AG20443 (cell line): Measurements from ENCODE around the gene ENTPD2.

Experiments used
- DNase-seq: peaks from one replicate; pipeline ENCODE4 v3.0.0; 2012; ENCODE audit warnings: low spot score, mixed read lengths

ENTPD2 gene

DNA sequence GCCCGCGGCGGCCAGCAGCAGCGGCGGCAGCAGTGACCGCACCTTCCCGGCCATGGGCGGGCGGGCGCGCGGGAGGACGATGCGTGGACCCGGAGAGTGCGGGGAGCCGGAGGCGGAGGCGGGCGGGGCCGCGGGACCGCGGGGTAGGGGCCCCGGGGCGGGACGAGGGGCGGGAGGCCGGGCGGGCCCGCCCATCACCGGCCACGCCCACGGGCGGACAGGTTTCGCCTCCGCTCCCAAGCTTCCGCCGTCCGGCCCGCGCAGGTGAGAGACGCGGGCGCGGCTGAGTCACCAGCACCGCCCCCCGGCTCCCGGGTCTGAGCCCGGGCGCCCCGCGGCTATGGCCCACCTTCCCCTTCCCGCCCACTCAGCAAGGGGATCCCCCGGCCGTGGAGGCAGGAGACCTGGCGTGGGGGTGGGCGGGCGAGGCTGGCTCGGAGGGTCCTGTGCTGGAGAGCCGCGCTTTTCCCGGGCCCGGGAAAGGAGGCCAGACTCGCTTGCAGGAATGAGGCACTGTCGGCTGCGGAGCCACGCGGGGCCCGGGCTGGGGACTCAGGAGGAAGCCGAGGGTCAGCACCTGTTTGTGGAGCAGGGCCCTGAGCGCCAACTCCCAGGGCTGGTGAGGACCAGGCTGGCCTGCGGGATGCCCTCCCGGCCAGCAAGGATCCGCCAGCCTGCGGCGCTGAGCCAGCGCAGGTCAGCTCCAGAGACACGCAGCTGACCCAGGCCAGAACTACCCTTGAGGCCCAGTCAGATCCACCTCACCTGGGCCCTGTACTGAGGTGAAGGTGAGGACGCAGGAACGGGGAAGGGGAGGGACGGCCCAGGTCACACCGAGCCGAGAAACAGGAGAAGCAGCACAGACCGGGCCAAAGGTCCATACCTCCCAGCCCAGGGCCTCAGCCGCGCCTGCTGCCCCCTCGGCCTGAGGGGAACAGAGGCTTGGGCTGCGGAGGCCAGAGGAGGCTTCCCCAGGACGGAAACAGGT, at the start of gene ENTPD2:
Gene ENTPD2, minus strand, starts transcription at position 118 of the 988 bp plus-strand sequence. Its CDS starts 64 bp downstream, at position 54.
- no peak for DNase-seq

- no peak for DNase-seq
These were observed 49.5 kb upstream of the ENTPD2 start for GRCh38 chr9:137103206-137103999.

DNA sequence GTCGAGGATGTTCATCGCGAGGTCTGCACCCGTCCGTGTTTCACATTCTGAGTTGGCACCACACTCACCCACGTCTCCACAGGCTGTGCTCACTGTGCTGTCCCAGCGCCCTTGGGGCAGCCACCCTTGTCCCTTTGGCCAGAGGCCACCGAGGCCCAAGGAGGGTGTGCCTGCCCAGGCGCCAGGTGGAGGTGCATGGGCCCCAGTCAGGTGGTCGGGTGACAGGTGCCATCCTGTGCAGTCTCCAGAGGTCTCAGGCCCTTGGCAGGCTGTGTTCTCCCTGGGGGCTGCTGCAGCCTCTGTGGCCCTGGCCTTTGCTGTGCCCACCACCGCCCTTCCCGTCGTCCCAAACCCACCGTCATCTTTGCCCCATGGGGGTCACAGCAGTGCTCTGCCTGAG, 45.4 kb upstream of the ENTPD2 start:
- no peak for DNase-seq

DNA sequence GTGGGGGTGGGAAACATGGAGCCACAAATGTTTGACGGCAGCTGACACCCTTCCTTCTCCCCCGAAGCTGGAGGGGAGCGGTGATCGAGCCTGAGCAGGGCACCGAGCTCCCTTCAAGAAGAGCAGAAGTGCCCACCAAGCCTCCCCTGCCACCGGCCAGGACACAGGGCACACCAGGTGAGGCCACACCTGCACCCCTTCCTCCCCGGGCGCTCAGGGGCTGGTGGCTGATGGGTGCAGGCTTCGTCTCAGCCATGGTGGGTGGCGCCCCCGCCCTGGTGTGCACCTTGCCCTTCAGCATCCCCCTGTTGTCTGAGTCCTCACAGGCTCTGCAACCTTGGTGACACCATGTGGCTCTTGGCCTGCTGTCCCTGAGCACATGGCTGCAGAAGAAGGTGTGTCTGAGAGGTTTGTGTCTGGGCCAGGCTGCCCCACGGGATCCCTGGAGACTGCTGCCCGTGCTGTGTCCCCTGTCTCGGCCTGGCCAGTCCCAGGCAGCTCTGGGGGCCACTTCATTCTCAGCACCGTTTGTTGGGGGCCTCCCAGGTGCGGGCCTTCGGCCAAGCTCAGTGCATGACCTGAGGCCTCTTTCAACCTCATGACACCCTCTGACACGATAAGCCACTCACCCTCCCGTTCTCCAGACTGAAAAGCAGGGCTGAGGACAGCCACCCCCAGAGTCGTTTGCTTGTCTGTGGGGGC, 44.1 kb upstream of the ENTPD2 start:
- DNase-seq = no peak

DNA sequence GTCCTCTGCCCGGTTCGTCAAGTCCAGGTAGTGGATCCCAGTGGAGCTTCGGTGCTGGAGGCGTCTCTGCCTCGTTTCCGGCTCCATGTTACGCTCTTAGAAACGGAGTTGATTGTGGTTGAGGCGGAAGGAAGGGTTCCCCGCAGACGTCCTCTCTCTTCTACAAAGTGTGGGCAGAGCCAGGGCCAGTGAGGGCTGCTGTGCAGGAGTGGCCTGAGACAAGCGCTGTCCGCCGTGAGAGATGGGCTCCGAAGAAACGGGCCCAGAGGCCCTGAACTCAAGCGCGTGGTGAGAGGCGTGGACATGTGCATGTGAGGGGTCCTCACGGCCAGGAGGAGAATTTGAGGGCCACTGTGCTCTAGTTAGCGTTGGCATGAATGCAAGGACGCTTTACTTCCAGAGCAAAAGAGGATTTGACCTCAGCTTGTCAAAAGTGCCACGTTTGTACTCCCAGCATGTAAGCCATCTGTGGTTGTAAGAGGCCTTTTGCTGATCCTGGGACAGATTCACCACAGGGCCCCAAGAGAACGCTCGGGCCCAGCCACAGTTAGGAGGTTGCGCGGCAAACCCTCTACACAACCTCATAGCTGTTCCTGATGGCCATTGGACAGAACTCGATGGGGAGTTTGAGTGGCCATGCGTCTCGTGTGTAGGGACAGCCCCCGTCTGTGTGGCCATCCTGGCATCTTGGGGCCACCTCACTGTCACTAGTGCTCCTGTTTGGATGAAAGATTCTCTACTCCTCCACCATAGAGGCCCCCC, 43.1 kb upstream of the ENTPD2 start:
- no peak for DNase-seq

DNA sequence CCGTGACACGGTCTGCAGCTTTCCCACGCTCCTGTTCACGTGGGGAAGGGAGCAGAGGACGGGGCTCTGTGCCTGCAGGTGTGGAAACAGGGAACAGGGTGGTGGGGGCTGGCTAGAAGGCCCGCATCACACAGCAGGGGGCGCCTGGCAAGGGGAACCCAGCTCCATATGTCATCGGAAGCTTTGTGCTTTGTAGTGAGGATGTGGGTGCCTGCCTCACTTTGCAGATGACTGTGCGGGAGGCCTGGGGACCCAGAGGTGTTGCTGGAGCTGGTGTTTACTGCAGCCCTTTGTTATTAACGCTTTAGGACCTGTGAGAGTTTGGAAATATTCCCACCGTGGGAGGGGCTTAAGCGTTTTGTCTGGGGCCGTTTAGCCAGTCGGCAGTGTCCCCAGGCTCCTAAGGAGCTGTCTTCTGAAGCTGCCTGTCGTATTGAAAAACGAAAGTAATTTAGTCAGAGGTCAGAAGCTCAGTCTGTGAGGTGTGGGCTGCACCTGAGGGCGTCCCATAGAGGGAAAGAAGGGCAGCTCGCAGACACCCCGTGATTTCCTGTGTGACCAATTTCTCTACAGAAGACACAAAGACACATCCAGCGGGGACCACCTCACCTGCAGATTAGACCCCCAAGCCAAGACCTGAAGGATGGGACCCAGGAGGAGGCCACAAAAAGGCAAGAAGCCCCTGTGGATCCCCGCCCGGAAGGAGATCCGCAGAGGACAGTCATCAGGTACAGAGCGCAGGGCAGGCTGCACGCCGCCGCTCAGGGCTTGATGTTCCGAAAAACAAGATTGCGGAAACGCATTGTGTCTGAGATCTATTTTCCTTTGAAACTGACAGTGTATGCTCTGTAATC, 42.0 kb upstream of the ENTPD2 start:
- DNase-seq = no peak

DNA sequence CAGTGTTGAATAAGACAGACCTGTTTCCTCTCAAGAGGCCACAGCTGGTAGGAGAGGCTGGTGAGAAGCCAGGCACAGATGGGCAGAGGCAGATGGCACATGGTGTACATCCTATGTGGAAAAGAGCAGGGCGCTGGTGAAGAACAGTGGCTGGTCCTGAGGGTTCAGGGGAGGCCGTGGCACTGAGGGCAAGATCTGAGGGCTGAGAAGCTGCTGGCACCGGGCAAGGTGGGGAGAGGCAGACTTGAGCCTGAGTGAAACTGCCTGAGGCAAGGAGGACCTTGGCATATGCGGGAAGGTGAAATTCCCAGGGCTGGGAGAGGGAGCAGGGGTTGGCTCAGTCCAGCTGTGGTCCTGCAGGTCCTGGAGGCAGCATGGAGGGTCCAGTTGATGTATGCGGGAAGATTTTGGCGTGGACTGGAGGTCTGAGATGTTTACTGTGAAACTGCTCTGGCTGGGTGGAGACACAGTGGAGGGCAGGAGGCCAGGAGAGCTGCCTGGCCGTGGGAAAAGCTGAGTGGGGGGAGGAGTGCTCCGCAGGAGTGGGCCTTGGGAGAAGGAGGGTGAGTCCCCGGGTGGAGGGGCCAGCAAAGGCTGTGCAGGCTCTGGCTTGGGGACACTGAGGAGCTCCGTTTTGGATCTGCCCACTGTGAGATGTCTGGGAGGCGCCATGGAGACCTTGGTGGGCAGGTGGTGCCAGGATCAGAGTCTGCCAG, 35.5 kb upstream of the ENTPD2 start:
- no peak for DNase-seq

DNA sequence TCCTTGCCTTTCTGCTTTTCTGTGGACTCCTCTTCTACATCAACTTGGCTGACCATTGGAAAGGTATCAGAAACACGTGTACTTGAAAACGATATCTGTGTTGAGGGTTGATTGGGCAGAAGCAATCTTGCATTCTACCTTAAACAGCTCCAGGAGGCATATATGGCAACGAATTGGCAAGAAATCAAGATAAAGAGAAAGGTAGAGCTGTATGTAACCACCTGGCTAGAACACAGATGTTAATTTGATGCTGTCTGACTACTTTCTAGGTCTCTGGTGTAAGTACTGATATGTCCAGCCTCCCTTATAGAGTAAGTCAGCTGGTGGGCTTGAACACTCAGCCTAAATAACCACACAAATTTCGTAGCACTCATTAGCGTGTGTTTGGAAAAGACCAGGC, 34.3 kb upstream of the ENTPD2 start:
- no peak for DNase-seq

GRCh38 chr9:137087409-137087925, 33.6 kb upstream of the ENTPD2 start:
- DNase-seq = no peak

GRCh38 chr9:137086531-137087408, 32.9 kb upstream of the ENTPD2 start, which contains the start of gene MAN1B1:
Gene MAN1B1, plus strand, starts transcription at chr9:137086985. Its CDS starts 15 bp downstream, at chr9:137087000.
- peak; percentile 99 for DNase-seq

- peak; percentile 62 for DNase-seq
These were observed 32.2 kb upstream of the ENTPD2 start for GRCh38 chr9:137085920-137086530.

- no peak for DNase-seq
These were observed 30.7 kb upstream of the ENTPD2 start for GRCh38 chr9:137084526-137084925.

DNA sequence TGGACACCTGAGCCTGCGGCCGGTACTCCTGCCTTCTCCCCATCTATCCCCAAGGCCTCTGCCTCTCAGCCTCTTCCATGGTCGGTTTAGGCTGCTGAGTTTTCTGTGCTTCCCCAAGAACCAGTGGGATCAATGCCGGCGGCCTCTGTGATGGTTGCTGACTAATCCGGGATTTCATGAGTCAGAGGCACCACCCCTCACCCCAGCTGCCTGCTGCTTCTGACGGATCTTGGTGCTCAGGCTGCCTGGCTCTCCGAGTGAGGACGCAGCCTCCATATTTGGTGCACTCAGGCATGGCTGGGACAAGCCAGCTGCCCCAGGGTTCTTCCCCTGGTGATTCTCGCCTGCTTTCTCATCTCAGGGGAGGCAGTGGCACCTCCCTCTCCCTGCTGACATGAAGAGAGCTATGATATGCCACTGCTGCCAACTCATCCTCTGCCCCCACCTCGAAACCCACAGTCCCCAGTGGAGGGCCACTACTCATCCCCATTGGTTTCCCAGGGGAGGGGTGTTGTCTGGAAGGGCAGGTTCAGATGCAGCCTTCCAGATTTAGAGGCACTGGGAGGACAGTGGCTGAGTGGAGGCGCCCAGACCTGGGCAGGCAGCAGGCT, 29.6 kb upstream of the ENTPD2 start:
- DNase-seq = peak; percentile 88

DNA sequence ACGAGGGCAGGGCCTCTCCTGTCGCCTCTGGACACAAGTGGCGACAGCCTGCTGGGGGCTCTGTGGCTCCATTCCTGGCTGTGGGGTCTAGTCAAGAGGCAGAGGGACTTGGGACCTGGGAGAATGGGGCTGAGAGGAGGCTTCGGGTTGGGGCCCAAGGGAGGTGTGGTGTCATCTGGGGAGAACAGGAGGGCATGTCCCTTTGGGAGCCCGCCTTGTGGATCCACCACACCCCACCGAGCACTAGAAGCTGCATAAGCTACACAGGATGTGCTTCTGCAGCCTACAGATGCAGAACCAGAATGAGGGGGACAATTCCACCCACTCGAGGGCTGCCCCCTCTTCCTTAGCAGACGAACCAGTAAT, 29.0 kb upstream of the ENTPD2 start:
- no peak for DNase-seq

DNA sequence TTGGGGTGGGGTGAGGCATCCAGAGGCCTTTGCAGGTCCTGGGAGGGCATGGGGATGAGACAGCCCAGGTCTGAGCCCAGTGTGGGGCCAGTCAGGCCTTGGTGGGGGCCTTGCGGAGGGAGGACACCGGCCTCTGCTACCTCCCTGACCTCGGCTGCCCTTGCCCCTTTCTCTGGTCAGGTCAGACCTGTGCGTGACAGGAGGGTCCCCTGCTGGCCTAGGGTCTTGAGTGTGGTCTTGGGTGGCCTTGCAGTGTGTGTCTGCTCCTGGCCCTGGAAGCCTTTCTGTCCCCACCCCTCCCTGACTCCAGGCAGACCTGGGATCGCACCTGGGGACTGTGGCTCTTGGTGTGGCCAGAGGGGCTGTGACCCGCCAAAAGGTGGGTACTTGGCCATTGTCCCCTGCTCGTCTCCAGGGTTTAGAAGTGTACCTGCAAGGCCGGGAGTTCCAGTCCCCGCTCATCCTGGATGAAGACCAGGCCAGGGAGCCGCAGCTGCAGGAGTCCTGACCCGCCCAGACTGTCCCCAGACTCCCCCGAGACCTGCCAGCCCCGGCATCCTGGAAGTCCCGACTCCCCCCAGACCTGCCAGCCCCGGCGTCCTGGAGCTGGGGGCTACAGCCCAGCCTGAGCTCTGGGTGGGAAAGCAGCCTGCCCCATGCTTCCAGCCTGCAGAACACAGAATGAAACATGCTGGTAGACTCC, 28.5 kb upstream of the ENTPD2 start:
- no peak for DNase-seq

GRCh38 chr9:137080260-137081122, 26.6 kb upstream of the ENTPD2 start:
- no peak for DNase-seq
